Epithelial cell of proximal tubule (primary cell): ENCODE measurements around the gene GID8. TPM values are rescaled to one million over a fixed set of nuclear protein-coding genes. Genes with fewer than 3 reads are reported as not detected.

Source experiments
- DNase-seq: peaks from one replicate; pipeline ENCODE4 v3.0.0-alpha.2; 2011; ENCODE audit warnings: low read depth
- H3K4me3 ChIP-seq: 2 replicates; pipeline ENCODE4 v1.5.1; 2011; ENCODE audit warnings: low read depth, mild to moderate bottlenecking, low read length
- total RNA-seq: library from RNA; depleted of rRNA; stranded (reverse); fragments of >200 nt; gene quantifications from 2 replicates; pipeline ENCODE4 v1.2.3, GENCODE V29; 2015
- TF ChIP-seq, protein P1 (sequence below): conservative IDR thresholded peaks from 2 replicates; pipeline ENCODE4 v1.5.1; 2012; ENCODE audit warnings: low read depth, mild to moderate bottlenecking, low read length

Gene GID8
- total RNA-seq, 1 donor from 2014 or later, result 23.6 TPM

GRCh38 chr20:62910217-62910766, 27.7 kb upstream of the GID8 start:
- no peak overlapping the region for H3K4me3 ChIP-seq
- DNase-seq, result no peak
- TF ChIP-seq, protein P1, sequence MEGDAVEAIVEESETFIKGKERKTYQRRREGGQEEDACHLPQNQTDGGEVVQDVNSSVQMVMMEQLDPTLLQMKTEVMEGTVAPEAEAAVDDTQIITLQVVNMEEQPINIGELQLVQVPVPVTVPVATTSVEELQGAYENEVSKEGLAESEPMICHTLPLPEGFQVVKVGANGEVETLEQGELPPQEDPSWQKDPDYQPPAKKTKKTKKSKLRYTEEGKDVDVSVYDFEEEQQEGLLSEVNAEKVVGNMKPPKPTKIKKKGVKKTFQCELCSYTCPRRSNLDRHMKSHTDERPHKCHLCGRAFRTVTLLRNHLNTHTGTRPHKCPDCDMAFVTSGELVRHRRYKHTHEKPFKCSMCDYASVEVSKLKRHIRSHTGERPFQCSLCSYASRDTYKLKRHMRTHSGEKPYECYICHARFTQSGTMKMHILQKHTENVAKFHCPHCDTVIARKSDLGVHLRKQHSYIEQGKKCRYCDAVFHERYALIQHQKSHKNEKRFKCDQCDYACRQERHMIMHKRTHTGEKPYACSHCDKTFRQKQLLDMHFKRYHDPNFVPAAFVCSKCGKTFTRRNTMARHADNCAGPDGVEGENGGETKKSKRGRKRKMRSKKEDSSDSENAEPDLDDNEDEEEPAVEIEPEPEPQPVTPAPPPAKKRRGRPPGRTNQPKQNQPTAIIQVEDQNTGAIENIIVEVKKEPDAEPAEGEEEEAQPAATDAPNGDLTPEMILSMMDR, result no peak

- no peak overlapping the region for H3K4me3 ChIP-seq
- no peak for DNase-seq
- TF ChIP-seq, protein P1, result no peak
These were observed 27.0 kb upstream of the GID8 start for GRCh38 chr20:62910777-62911497.

GRCh38 chr20:62911701-62912280, 26.2 kb upstream of the GID8 start:
- TF ChIP-seq, protein P1, result no peak
- no peak for DNase-seq

GRCh38 chr20:62913043-62913630, 24.8 kb upstream of the GID8 start:
- no peak overlapping the region for H3K4me3 ChIP-seq
- TF ChIP-seq, protein P1, result no peak
- DNase-seq, result no peak

More at GRCh38 chr20:62911701-62912280, 26.2 kb upstream of the GID8 start:
- H3K4me3 ChIP-seq, result no peak overlapping the region

DNA sequence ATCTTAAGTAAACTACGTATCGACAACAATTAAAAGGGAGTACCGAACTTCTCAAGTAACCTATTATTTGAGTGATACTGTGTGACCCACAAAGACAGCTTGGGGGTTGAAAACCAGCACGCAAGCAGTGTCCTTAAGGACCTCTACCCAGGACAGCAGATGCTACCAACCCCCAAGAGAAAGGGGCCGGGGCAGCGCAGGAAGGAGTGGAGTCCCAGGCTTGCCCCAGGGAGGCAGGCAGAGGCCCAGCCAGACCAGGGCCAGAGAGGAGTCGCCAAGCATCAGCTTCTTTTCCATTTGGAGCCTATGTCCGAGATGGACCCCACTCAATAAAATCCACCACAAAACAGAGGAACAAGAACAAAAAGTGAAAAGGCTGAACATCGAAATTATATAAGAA, 23.5 kb upstream of the GID8 start:
- H3K4me3 ChIP-seq, result no peak overlapping the region
- TF ChIP-seq, protein P1, result no peak
- DNase-seq, result no peak

GRCh38 chr20:62914970-62915457, 22.9 kb upstream of the GID8 start:
- DNase-seq, result no peak
- TF ChIP-seq, protein P1, result no peak
- no peak overlapping the region for H3K4me3 ChIP-seq
